Measurements from ENCODE around the gene SIGMAR1. TPM values are rescaled to one million over a fixed set of nuclear protein-coding genes. Genes with fewer than 3 reads are reported as not detected.

SIGMAR1 gene
- total RNA-seq: 18.2 TPM
- 103 TPM for polyA plus RNA-seq

- peak within 1 kb of the TSS; percentile 52 for H3K4me3 ChIP-seq (ENCODE audit: low read depth, low read length)
- no peaks in the 10 kb centered on the region for H3K4me1 ChIP-seq (ENCODE audit: insufficient read depth)
- no peaks in the 10 kb centered on the region for H3K36me3 ChIP-seq (ENCODE audit: insufficient read depth)
- WGBS: under 1% methylated on average over 74 of the region's 74 CpGs
- DNase-seq (ENCODE audit: extremely low spot score): peak; percentile 83
- H3K27ac ChIP-seq (ENCODE audit: low read depth): peak within 1 kb of the TSS; percentile 77
Observed at GRCh38 chr9:34637356-34638137, at the start of gene SIGMAR1. Gene SIGMAR1, minus strand, starts transcription at chr9:34637787. Its CDS starts 90 bp downstream, at chr9:34637697.

- Histone ChIP-seq H3K4me1 (ENCODE audit: insufficient read depth) (no peaks in the 10 kb centered on the region), H3K36me3 (ENCODE audit: insufficient read depth) (no peaks in the 10 kb centered on the region), H3K27ac (ENCODE audit: low read depth) (no peak overlapping the region), H3K4me3 (ENCODE audit: low read depth, low read length) (no peak overlapping the region)
- WGBS: 44% methylated on average over 1 of the region's 1 CpG
- no peak for DNase-seq (ENCODE audit: extremely low spot score)
Observed at GRCh38 chr9:34686732-34687131, 49.1 kb upstream of the SIGMAR1 start.

- Histone ChIP-seq H3K4me1 (ENCODE audit: insufficient read depth) (no peaks in the 10 kb centered on the region), H3K36me3 (ENCODE audit: insufficient read depth) (no peaks in the 10 kb centered on the region), H3K27ac (ENCODE audit: low read depth) (no peak overlapping the region), H3K4me3 (ENCODE audit: low read depth, low read length) (no peak overlapping the region)
- 79% methylated on average over 5 of the region's 5 CpGs for WGBS
- DNase-seq (ENCODE audit: extremely low spot score): no peak
Observed at GRCh38 chr9:34686231-34686630, 48.6 kb upstream of the SIGMAR1 start.

GRCh38 chr9:34685591-34685990, 48.0 kb upstream of the SIGMAR1 start:
- H3K4me1 ChIP-seq (ENCODE audit: insufficient read depth): no peaks in the 10 kb centered on the region
- 72% methylated on average over 4 of the region's 4 CpGs for WGBS
- no peaks in the 10 kb centered on the region for H3K36me3 ChIP-seq (ENCODE audit: insufficient read depth)
- no peak overlapping the region for H3K27ac ChIP-seq (ENCODE audit: low read depth)
- DNase-seq (ENCODE audit: extremely low spot score): no peak
- no peak overlapping the region for H3K4me3 ChIP-seq (ENCODE audit: low read depth, low read length)

DNA sequence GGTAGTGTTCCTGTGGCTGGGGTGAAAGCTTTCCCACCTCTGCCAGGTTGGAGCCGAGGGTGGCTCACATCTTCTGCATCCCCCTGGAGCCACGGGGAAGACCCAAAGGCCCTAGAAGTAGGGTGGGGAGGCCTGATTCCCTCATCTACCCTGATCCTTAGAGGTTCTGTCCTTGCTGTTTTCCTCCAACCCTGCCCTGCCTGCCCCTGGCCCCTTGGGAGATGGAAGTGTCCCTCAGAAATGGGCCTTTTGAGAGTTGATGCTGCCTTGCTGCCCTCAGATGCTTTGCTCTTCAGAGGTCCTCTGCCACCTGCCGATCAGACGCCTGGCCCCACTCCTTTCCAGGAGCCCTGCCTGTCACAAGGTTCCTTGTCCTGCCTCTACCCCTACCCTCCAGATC, 47.2 kb upstream of the SIGMAR1 start:
- no peak for DNase-seq (ENCODE audit: extremely low spot score)
- WGBS: 97% methylated on average over 4 of the region's 4 CpGs
- Histone ChIP-seq H3K36me3 (ENCODE audit: insufficient read depth) (no peaks in the 10 kb centered on the region), H3K4me1 (ENCODE audit: insufficient read depth) (no peaks in the 10 kb centered on the region), H3K27ac (ENCODE audit: low read depth) (no peak overlapping the region), H3K4me3 (ENCODE audit: low read depth, low read length) (no peak overlapping the region)

- Histone ChIP-seq H3K4me3 (ENCODE audit: low read depth, low read length) (no peak overlapping the region), H3K27ac (ENCODE audit: low read depth) (no peak overlapping the region), H3K36me3 (ENCODE audit: insufficient read depth) (no peaks in the 10 kb centered on the region), H3K4me1 (ENCODE audit: insufficient read depth) (no peaks in the 10 kb centered on the region)
- no peak for DNase-seq (ENCODE audit: extremely low spot score)
- 90% methylated on average over 4 of the region's 4 CpGs for WGBS
Observed at GRCh38 chr9:34684145-34684544, 46.6 kb upstream of the SIGMAR1 start.

DNA sequence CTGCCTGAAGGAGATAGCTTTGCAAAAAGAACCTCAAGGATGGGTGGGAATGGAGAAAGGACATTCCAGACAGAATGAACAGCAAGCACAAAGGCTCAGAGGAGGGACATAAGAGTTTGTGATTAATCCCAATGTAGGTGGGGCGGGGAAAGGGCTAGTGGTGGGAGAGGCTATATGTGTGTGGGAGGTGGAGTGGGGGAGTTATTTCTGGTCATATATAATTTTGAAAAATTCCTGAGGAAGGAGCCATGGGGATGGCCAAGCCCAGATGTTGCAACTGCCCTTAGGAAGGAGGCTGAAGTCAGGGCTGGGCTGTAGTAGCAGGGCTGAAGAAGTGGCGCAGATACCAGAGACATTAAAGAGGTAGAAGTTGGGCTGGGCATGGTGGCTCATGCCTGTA, 38.3 kb upstream of the SIGMAR1 start:
- no peak for DNase-seq (ENCODE audit: extremely low spot score)
- 100% methylated on average over 2 of the region's 2 CpGs for WGBS
- H3K36me3 ChIP-seq (ENCODE audit: insufficient read depth): no peaks in the 10 kb centered on the region
- H3K4me1 ChIP-seq (ENCODE audit: insufficient read depth): no peaks in the 10 kb centered on the region
- H3K27ac ChIP-seq (ENCODE audit: low read depth): no peak overlapping the region
- H3K4me3 ChIP-seq (ENCODE audit: low read depth, low read length): no peak overlapping the region

- DNase-seq (ENCODE audit: extremely low spot score): no peak
- WGBS: 39% methylated on average over 10 of the region's 10 CpGs
Observed at GRCh38 chr9:34675048-34675714, 37.6 kb upstream of the SIGMAR1 start.

GRCh38 chr9:34674440-34674839, 36.9 kb upstream of the SIGMAR1 start:
- Histone ChIP-seq H3K4me3 (ENCODE audit: low read depth, low read length) (no peak overlapping the region), H3K4me1 (ENCODE audit: insufficient read depth) (no peaks in the 10 kb centered on the region), H3K27ac (ENCODE audit: low read depth) (no peak overlapping the region), H3K36me3 (ENCODE audit: insufficient read depth) (no peaks in the 10 kb centered on the region)
- WGBS: 87% methylated on average over 3 of the region's 3 CpGs
- DNase-seq (ENCODE audit: extremely low spot score): no peak

More at GRCh38 chr9:34675048-34675714, 37.6 kb upstream of the SIGMAR1 start:
- Histone ChIP-seq H3K36me3 (ENCODE audit: insufficient read depth) (no peaks in the 10 kb centered on the region), H3K4me3 (ENCODE audit: low read depth, low read length) (no peak overlapping the region), H3K27ac (ENCODE audit: low read depth) (no peak overlapping the region), H3K4me1 (ENCODE audit: insufficient read depth) (no peaks in the 10 kb centered on the region)

DNA sequence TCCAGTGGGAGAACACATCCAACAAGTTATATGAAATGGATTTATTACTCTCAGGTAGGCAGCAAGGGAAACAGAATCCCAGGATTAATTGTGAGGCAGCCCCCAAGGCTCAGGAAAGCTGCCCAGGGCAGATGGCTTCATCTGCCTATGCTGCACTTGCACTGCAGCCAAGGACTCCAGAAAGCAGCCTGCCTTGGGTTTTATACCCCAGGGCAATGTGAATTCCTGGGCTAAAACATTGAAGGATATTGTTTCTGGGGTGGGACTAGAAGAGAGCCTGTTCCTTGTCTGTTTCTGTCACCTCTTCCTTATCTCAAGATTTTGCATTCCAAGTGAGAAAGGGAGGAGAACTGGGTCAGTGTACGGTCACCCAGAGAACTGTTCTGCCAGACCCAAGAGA, 33.7 kb upstream of the SIGMAR1 start:
- Histone ChIP-seq H3K4me1 (ENCODE audit: insufficient read depth) (no peaks in the 10 kb centered on the region), H3K4me3 (ENCODE audit: low read depth, low read length) (no peak overlapping the region), H3K27ac (ENCODE audit: low read depth) (no peak overlapping the region), H3K36me3 (ENCODE audit: insufficient read depth) (no peaks in the 10 kb centered on the region)
- WGBS: 35% methylated on average over 1 of the region's 1 CpG
- no peak for DNase-seq (ENCODE audit: extremely low spot score)

GRCh38 chr9:34669809-34670562, 32.4 kb upstream of the SIGMAR1 start:
- DNase-seq (ENCODE audit: extremely low spot score): no peak
- no peak overlapping the region for H3K27ac ChIP-seq (ENCODE audit: low read depth)
- no peaks in the 10 kb centered on the region for H3K36me3 ChIP-seq (ENCODE audit: insufficient read depth)
- no peak overlapping the region for H3K4me3 ChIP-seq (ENCODE audit: low read depth, low read length)
- WGBS: 93% methylated on average over 5 of the region's 5 CpGs
- no peaks in the 10 kb centered on the region for H3K4me1 ChIP-seq (ENCODE audit: insufficient read depth)

- Histone ChIP-seq H3K4me1 (ENCODE audit: insufficient read depth) (no peaks in the 10 kb centered on the region), H3K4me3 (ENCODE audit: low read depth, low read length) (peak overlapping the region; percentile 38), H3K36me3 (ENCODE audit: insufficient read depth) (no peaks in the 10 kb centered on the region), H3K27ac (ENCODE audit: low read depth) (peak overlapping the region; percentile 87)
- peak; percentile 95 for DNase-seq (ENCODE audit: extremely low spot score)
- 1% methylated on average over 55 of the region's 55 CpGs for WGBS
Observed at GRCh38 chr9:34665381-34666250, 28.0 kb upstream of the SIGMAR1 start.

DNA sequence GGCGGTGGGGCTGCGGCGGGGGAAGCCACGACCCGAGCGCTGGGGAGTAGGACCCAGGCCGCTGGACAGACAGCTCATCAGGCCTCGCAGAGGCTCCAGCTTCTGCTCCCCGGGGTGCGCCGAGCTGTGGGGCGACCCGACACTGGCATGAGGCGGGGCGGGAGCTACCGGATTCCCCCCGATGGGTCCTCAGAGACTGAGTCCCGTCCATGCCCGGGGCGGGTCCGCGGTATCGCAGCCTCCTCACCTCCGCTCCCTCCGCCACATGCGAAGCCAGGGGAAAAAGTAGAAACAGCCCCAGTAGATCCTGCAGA, 27.4 kb upstream of the SIGMAR1 start:
- peak overlapping the region; percentile 65 for H3K27ac ChIP-seq (ENCODE audit: low read depth)
- 2% methylated on average over 26 of the region's 26 CpGs for WGBS
- H3K4me3 ChIP-seq (ENCODE audit: low read depth, low read length): peak overlapping the region; percentile 38
- no peaks in the 10 kb centered on the region for H3K36me3 ChIP-seq (ENCODE audit: insufficient read depth)
- no peaks in the 10 kb centered on the region for H3K4me1 ChIP-seq (ENCODE audit: insufficient read depth)
- no peak for DNase-seq (ENCODE audit: extremely low spot score)
